22Rv1 (cell line): ENCODE measurements around the gene LHPP.

ENCODE experiments used
- CTCF ChIP-seq: fragments of 450-650 bp; IDR thresholded peaks from 2 replicates; pipeline ENCODE4 v1.5.1; 2017; ENCODE audit warnings: mild to moderate bottlenecking
- ZFX ChIP-seq: fragments of 450-650 bp; IDR thresholded peaks from 2 replicates; pipeline ENCODE4 v1.6.1; 2017; ENCODE audit warnings: antibody characterized with exemption, borderline replicate concordance

- TF ChIP-seq CTCF (no peak), ZFX (no peak)
Measured at GRCh38 chr10:124532788-124533187, 71.2 kb downstream of the LHPP start.
